ENCODE data around the gene BACH1. TPM values are rescaled to one million over a fixed set of nuclear protein-coding genes. Genes with fewer than 3 reads are reported as not detected.

BACH1 gene
- total RNA-seq, 3 donors from 2014 or later = 20.8 to 31.0 (median 23.8) TPM

GRCh38 chr21:29378832-29379231 is 80.1 kb downstream of the BACH1 start:
- Mint-ChIP-seq H3K4me1 (ENCODE audit: low read depth) (peaks cover 7% of the 10 kb centered on the region), H3K9me3 (no peaks in the 10 kb centered on the region), H3K27me3 (ENCODE audit: low read depth) (no peaks in the 10 kb centered on the region), H3K36me3 (ENCODE audit: insufficient read depth) (peaks cover 4% of the 10 kb centered on the region), H3K4me3 (no peak overlapping the region)
- DNase-seq (no peak), ATAC-seq (no peak)

- ATAC-seq (no peak), DNase-seq (no peak)
- H3K9me3 Mint-ChIP-seq = no peaks in the 10 kb centered on the region
- peaks cover 4% of the 10 kb centered on the region for H3K36me3 Mint-ChIP-seq (ENCODE audit: insufficient read depth)
- H3K4me1 Mint-ChIP-seq (ENCODE audit: low read depth) = peaks cover 7% of the 10 kb centered on the region
- no peak overlapping the region for H3K4me3 Mint-ChIP-seq
- no peaks in the 10 kb centered on the region for H3K27me3 Mint-ChIP-seq (ENCODE audit: low read depth)
Measured at GRCh38 chr21:29379517-29380054, 80.9 kb downstream of the BACH1 start.

GRCh38 chr21:29382030-29382654 is 83.4 kb downstream of the BACH1 start:
- Mint-ChIP-seq H3K36me3 (ENCODE audit: insufficient read depth) (peaks cover 4% of the 10 kb centered on the region), H3K27me3 (ENCODE audit: low read depth) (no peaks in the 10 kb centered on the region), H3K9me3 (no peaks in the 10 kb centered on the region), H3K4me1 (ENCODE audit: low read depth) (no peaks in the 10 kb centered on the region), H3K4me3 (no peak overlapping the region)
- DNase-seq (no peak), ATAC-seq (no peak)

- no peaks in the 10 kb centered on the region for H3K4me1 Mint-ChIP-seq (ENCODE audit: low read depth)
- H3K9me3 Mint-ChIP-seq = no peaks in the 10 kb centered on the region
- no peaks in the 10 kb centered on the region for H3K27me3 Mint-ChIP-seq (ENCODE audit: low read depth)
- H3K4me3 Mint-ChIP-seq = no peak overlapping the region
- H3K36me3 Mint-ChIP-seq (ENCODE audit: insufficient read depth) = peaks cover 2% of the 10 kb centered on the region
- DNase-seq (no peak), ATAC-seq (no peak)
Measured at GRCh38 chr21:29384683-29385359, 86.1 kb downstream of the BACH1 start.

- Mint-ChIP-seq H3K4me3 (no peak overlapping the region), H3K4me1 (ENCODE audit: low read depth) (no peaks in the 10 kb centered on the region), H3K36me3 (ENCODE audit: insufficient read depth) (peaks cover 6% of the 10 kb centered on the region), H3K27me3 (ENCODE audit: low read depth) (no peaks in the 10 kb centered on the region), H3K9me3 (no peaks in the 10 kb centered on the region)
- ATAC-seq (no peak), DNase-seq (no peak)
Measured at GRCh38 chr21:29385934-29386520, 87.3 kb downstream of the BACH1 start.

GRCh38 chr21:29386803-29387202 is 88.1 kb downstream of the BACH1 start:
- Mint-ChIP-seq H3K36me3 (ENCODE audit: insufficient read depth) (peaks cover 6% of the 10 kb centered on the region), H3K4me1 (ENCODE audit: low read depth) (no peaks in the 10 kb centered on the region), H3K9me3 (no peaks in the 10 kb centered on the region), H3K4me3 (no peak overlapping the region), H3K27me3 (ENCODE audit: low read depth) (no peaks in the 10 kb centered on the region)
- ATAC-seq = no peak
- DNase-seq = no peak

- no peaks in the 10 kb centered on the region for H3K9me3 Mint-ChIP-seq
- H3K27me3 Mint-ChIP-seq (ENCODE audit: low read depth) = no peaks in the 10 kb centered on the region
- H3K4me1 Mint-ChIP-seq (ENCODE audit: low read depth) = no peaks in the 10 kb centered on the region
- no peak for DNase-seq
- no peak for ATAC-seq
- no peak overlapping the region for H3K4me3 Mint-ChIP-seq
- peaks cover 6% of the 10 kb centered on the region for H3K36me3 Mint-ChIP-seq (ENCODE audit: insufficient read depth)
Measured at GRCh38 chr21:29387598-29387997, 88.9 kb downstream of the BACH1 start.

- Mint-ChIP-seq H3K36me3 (ENCODE audit: insufficient read depth) (peaks cover 4% of the 10 kb centered on the region), H3K27me3 (ENCODE audit: low read depth) (no peaks in the 10 kb centered on the region), H3K4me1 (ENCODE audit: low read depth) (no peaks in the 10 kb centered on the region), H3K4me3 (no peak overlapping the region), H3K9me3 (no peaks in the 10 kb centered on the region)
- DNase-seq (no peak), ATAC-seq (no peak)
Measured at GRCh38 chr21:29389136-29389535, 90.4 kb downstream of the BACH1 start.

GRCh38 chr21:29390778-29391177 is 92.1 kb downstream of the BACH1 start:
- peaks cover 4% of the 10 kb centered on the region for H3K36me3 Mint-ChIP-seq (ENCODE audit: insufficient read depth)
- H3K4me3 Mint-ChIP-seq = no peak overlapping the region
- no peaks in the 10 kb centered on the region for H3K9me3 Mint-ChIP-seq
- ATAC-seq = no peak
- H3K4me1 Mint-ChIP-seq (ENCODE audit: low read depth) = no peaks in the 10 kb centered on the region
- no peaks in the 10 kb centered on the region for H3K27me3 Mint-ChIP-seq (ENCODE audit: low read depth)
- DNase-seq = no peak

GRCh38 chr21:29394051-29394450 is 95.3 kb downstream of the BACH1 start:
- no peak for ATAC-seq
- Mint-ChIP-seq H3K27me3 (ENCODE audit: low read depth) (no peaks in the 10 kb centered on the region), H3K9me3 (peaks cover 8% of the 10 kb centered on the region), H3K4me1 (ENCODE audit: low read depth) (no peaks in the 10 kb centered on the region), H3K36me3 (ENCODE audit: insufficient read depth) (peaks cover 19% of the 10 kb centered on the region), H3K4me3 (no peak overlapping the region)
- DNase-seq = no peak

Other genes starting within 250 kb of the BACH1 start
- gene CCT8, start 225.3 kb upstream of the BACH1 start, total RNA-seq = 100 to 1,000 TPM; 417 to 558 (median 510) TPM
- gene MAP3K7CL, start 168.3 kb upstream of the BACH1 start, total RNA-seq = 1 to 10 TPM in 2 of 3 donors, under 1 TPM in 1; 0.96 to 1.4 (median 1.3) TPM